Dermis lymphatic vessel endothelial cell (primary cell): ENCODE results near the gene MARCHF10. TPM values are rescaled to one million over a fixed set of nuclear protein-coding genes. Genes with fewer than 3 reads are reported as not detected.

Experiments used
- total RNA-seq: library from RNA; depleted of rRNA; stranded (reverse); fragments of >200 nt; gene quantifications from 2 replicates; pipeline ENCODE4 v1.2.1, GENCODE V29; 2014

Gene MARCHF10, protein sequence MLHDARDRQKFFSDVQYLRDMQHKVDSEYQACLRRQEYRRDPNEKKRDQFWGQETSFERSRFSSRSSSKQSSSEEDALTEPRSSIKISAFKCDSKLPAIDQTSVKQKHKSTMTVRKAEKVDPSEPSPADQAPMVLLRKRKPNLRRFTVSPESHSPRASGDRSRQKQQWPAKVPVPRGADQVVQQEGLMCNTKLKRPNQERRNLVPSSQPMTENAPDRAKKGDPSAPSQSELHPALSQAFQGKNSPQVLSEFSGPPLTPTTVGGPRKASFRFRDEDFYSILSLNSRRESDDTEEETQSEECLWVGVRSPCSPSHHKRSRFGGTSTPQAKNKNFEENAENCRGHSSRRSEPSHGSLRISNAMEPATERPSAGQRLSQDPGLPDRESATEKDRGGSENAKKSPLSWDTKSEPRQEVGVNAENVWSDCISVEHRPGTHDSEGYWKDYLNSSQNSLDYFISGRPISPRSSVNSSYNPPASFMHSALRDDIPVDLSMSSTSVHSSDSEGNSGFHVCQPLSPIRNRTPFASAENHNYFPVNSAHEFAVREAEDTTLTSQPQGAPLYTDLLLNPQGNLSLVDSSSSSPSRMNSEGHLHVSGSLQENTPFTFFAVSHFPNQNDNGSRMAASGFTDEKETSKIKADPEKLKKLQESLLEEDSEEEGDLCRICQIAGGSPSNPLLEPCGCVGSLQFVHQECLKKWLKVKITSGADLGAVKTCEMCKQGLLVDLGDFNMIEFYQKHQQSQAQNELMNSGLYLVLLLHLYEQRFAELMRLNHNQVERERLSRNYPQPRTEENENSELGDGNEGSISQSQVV
- total RNA-seq = under 0.01 and 0.09 TPM in 2 replicates

DNA sequence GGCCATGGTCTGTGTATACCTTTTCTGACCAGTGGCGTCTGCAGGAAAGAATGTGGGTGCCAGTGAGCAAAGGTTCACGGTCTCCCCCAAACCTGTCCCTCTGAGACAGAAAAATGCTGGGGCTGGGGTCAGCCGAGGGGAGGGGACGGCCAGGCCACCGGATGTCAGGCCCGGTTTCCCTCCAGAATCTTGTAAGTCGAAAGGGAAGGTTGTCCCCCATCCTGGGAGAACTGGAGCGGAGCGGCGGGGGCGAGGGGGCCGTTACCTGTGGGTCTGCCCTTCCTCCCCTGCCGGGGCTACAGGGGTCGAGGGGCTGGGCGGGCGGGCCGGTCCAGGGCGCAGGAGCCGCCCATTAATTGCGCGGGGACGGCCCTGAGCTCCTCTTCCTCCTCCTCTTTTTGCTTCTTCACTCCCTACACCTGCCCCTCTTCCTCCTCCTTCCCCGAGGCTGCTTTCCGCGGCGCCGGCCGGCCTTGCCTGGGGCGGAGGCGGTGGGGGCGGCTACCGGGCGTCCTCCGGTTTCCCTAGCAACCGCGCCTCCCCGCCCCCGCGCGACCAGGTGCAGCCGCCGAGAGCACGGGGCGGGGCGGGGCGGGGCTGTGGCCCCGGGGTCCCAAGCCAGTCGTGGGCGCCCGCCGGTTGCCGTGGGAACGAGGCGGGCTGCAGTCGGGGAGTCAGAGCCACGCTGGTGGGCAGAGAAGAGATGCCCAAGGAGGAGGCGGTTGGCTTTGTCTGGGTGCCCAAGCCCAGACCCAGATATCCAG lies at the start of gene MARCHF10:
TSS of gene MARCHF10 (minus strand) at position 503 of the 764 bp plus-strand sequence. CDS start 6,579 bp downstream, outside the sequence.

Other genes with a start within 250 kb of the MARCHF10 start
- 18.1 and 35.7 TPM in 2 replicates for gene MRC2, start 180.6 kb downstream of the MARCHF10 start, total RNA-seq
- 45.1 and 79.6 TPM in 2 replicates for gene TANC2, start 157.9 kb upstream of the MARCHF10 start, total RNA-seq